GM23338 (cell line): ENCODE measurements around the gene C1QTNF1. TPM values are rescaled to one million over a fixed set of nuclear protein-coding genes. Genes with fewer than 3 reads are reported as not detected.
"Not testable (repeated sequence)": the region's sequence is repeated elsewhere in the genome, so short reads cannot be mapped to it uniquely, and the experiment has no call there.

Source experiments
- ATAC-seq: fragments of 200-7000 bp; cut with Tn5 transposase; 3 replicates; pipeline ENCODE4 v1.9.1; 2020
- DNase-seq: peaks from one replicate; pipeline ENCODE4 v3.0.0-alpha.2; 2015; ENCODE audit warnings: low spot score
- H2AFZ ChIP-seq: fragments of 200-600 bp; sonication (generic); 2 replicates; pipeline ENCODE4 v1.8.0; 2016; ENCODE audit warnings: antibody characterized with exemption, mild to moderate bottlenecking, moderate library complexity
- H3F3A ChIP-seq: fragments of 200-600 bp; sonication (generic); replicated peaks from 2 replicates; pipeline ENCODE4 v1.8.0; 2017; ENCODE audit warnings: antibody characterized with exemption, mixed run types, low read depth
- H3K27ac ChIP-seq: fragments of 200-600 bp; sonication (generic); 2 replicates; pipeline ENCODE4 v1.6.1; 2016; ENCODE audit warnings: low read depth
- H3K27me3 ChIP-seq: fragments of 200-600 bp; sonication (generic); 2 replicates; pipeline ENCODE4 v1.8.0; 2016; ENCODE audit warnings: mild to moderate bottlenecking, mixed run types, moderate library complexity; ENCODE audit not compliant: insufficient read depth
- H3K36me3 ChIP-seq: fragments of 200-600 bp; sonication (generic); 2 replicates; pipeline ENCODE4 v1.8.0; 2016; ENCODE audit warnings: mild to moderate bottlenecking; ENCODE audit not compliant: insufficient read depth
- H3K4me1 ChIP-seq: fragments of 200-600 bp; sonication (generic); 2 replicates; pipeline ENCODE4 v1.8.0; 2016; ENCODE audit warnings: mild to moderate bottlenecking, moderate library complexity; ENCODE audit not compliant: insufficient read depth
- H3K4me2 ChIP-seq: fragments of 200-600 bp; sonication (generic); 2 replicates; pipeline ENCODE4 v1.7.1; 2017; ENCODE audit warnings: mixed run types
- H3K4me3 ChIP-seq: fragments of 200-600 bp; sonication (generic); 2 replicates; pipeline ENCODE4 v1.6.1; 2016; ENCODE audit warnings: mixed run types
- H3K79me2 ChIP-seq: fragments of 200-600 bp; sonication (generic); replicated peaks from 2 replicates; pipeline ENCODE4 v1.8.0; 2017; ENCODE audit warnings: mild to moderate bottlenecking; ENCODE audit not compliant: insufficient read depth
- H3K9me2 ChIP-seq: fragments of 200-600 bp; sonication (generic); 2 replicates; pipeline ENCODE4 v1.8.0; 2017; ENCODE audit not compliant: insufficient read depth
- H4K20me1 ChIP-seq: fragments of 200-600 bp; sonication (generic); replicated peaks from 2 replicates; pipeline ENCODE4 v1.8.0; 2017; ENCODE audit warnings: mild to moderate bottlenecking; ENCODE audit not compliant: insufficient read depth
- H3K27ac Mint-ChIP-seq: 2 replicates; pipeline ENCODE4 v1.8.0; 2020; ENCODE audit warnings: inconsistent platforms, mild to moderate bottlenecking, moderate library complexity, mixed read lengths
- H3K27me3 Mint-ChIP-seq: 3 replicates; pipeline ENCODE4 v1.8.0; 2022; ENCODE audit warnings: low read depth, mild to moderate bottlenecking, moderate library complexity, mixed read lengths, inconsistent platforms; ENCODE audit not compliant: insufficient read depth, poor library complexity
- H3K36me3 Mint-ChIP-seq: 3 replicates; pipeline ENCODE4 v1.8.0; 2021; ENCODE audit warnings: low read depth, mild to moderate bottlenecking, inconsistent platforms, moderate library complexity, mixed read lengths
- H3K4me1 Mint-ChIP-seq: 3 replicates; pipeline ENCODE4 v1.8.0; 2020; ENCODE audit warnings: mild to moderate bottlenecking, inconsistent platforms, mixed read lengths
- H3K4me3 Mint-ChIP-seq: 3 replicates; pipeline ENCODE4 v1.8.0; 2021; ENCODE audit warnings: moderate library complexity, mild to moderate bottlenecking, inconsistent platforms, mixed read lengths
- H3K9me3 Mint-ChIP-seq: 3 replicates; pipeline ENCODE4 v1.8.0; 2020; ENCODE audit warnings: moderate library complexity, mild to moderate bottlenecking, inconsistent platforms, mixed read lengths
- CREB1 ChIP-seq: fragments of 250-450 bp; sonication (Bioruptor Pico); IDR thresholded peaks from 2 replicates; pipeline ENCODE4 v1.5.0; 2020; ENCODE audit warnings: low read depth, mild to moderate bottlenecking, moderate library complexity
- polyA plus RNA-seq: library from polyadenylated mRNA; unstranded; fragments of >200 nt; fragmentation: Nextera tagmentation; extraction: Ambion mirVana; gene quantifications from 2 replicates; pipeline ENCODE4 v1.2.1, GENCODE V29; 2016
- total RNA-seq: library from RNA; depleted of rRNA; stranded (reverse); fragments of >200 nt; shearing (Covaris generic); gene quantifications from 2 replicates; pipeline ENCODE4 v1.2.3, GENCODE V29; 2014
- TF ChIP-seq, protein P1 (sequence below): fragments of 250-450 bp; sonication (Bioruptor Pico); IDR thresholded peaks from 2 replicates; pipeline ENCODE4 v1.5.0; 2020; ENCODE audit warnings: mild to moderate bottlenecking, moderate library complexity
- TF ChIP-seq, protein P2 (sequence below): IDR thresholded peaks from one replicate; pipeline ENCODE4 v1.6.1; 2018; ENCODE audit warnings: antibody characterized with exemption; ENCODE audit not compliant: unreplicated experiment

C1QTNF1 gene
- total and polyA plus RNA-seq, 2 experiments from 2014 or later = 1.1 to 1.9 TPM

DNA sequence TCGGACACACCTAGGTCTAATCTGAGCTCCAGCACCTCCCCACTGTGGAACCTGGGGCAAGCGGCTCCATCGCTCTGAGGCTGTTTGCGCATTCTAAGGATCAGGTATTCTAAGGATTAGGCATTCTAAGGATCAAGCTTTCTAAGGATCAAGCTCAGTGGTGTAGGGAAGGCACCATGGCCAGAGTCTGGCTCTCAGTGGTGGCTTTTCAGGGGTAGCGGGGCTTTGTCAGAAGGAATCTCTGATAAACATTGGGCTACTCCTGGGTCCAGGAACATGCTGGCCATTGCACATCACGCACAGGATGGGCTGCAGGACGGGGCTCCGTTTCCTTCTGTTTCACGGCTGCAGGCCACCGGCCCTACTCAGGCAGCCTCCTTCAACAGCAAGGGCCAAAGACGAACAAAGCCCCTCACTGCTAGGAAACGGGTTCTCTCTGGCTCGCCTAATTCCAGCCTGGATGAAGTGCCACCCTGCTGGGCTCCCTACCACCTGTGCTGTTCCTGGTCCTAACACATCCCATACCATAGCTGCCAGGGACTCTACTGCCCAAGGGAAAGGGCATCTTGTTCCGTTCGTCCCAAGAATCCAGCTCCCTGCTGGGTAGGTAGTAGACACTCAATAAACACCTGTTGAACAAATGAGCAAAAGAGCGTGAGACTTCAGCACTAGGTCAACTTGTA is 5.5 kb downstream of the C1QTNF1 start (continued):
- TF ChIP-seq, protein P1, sequence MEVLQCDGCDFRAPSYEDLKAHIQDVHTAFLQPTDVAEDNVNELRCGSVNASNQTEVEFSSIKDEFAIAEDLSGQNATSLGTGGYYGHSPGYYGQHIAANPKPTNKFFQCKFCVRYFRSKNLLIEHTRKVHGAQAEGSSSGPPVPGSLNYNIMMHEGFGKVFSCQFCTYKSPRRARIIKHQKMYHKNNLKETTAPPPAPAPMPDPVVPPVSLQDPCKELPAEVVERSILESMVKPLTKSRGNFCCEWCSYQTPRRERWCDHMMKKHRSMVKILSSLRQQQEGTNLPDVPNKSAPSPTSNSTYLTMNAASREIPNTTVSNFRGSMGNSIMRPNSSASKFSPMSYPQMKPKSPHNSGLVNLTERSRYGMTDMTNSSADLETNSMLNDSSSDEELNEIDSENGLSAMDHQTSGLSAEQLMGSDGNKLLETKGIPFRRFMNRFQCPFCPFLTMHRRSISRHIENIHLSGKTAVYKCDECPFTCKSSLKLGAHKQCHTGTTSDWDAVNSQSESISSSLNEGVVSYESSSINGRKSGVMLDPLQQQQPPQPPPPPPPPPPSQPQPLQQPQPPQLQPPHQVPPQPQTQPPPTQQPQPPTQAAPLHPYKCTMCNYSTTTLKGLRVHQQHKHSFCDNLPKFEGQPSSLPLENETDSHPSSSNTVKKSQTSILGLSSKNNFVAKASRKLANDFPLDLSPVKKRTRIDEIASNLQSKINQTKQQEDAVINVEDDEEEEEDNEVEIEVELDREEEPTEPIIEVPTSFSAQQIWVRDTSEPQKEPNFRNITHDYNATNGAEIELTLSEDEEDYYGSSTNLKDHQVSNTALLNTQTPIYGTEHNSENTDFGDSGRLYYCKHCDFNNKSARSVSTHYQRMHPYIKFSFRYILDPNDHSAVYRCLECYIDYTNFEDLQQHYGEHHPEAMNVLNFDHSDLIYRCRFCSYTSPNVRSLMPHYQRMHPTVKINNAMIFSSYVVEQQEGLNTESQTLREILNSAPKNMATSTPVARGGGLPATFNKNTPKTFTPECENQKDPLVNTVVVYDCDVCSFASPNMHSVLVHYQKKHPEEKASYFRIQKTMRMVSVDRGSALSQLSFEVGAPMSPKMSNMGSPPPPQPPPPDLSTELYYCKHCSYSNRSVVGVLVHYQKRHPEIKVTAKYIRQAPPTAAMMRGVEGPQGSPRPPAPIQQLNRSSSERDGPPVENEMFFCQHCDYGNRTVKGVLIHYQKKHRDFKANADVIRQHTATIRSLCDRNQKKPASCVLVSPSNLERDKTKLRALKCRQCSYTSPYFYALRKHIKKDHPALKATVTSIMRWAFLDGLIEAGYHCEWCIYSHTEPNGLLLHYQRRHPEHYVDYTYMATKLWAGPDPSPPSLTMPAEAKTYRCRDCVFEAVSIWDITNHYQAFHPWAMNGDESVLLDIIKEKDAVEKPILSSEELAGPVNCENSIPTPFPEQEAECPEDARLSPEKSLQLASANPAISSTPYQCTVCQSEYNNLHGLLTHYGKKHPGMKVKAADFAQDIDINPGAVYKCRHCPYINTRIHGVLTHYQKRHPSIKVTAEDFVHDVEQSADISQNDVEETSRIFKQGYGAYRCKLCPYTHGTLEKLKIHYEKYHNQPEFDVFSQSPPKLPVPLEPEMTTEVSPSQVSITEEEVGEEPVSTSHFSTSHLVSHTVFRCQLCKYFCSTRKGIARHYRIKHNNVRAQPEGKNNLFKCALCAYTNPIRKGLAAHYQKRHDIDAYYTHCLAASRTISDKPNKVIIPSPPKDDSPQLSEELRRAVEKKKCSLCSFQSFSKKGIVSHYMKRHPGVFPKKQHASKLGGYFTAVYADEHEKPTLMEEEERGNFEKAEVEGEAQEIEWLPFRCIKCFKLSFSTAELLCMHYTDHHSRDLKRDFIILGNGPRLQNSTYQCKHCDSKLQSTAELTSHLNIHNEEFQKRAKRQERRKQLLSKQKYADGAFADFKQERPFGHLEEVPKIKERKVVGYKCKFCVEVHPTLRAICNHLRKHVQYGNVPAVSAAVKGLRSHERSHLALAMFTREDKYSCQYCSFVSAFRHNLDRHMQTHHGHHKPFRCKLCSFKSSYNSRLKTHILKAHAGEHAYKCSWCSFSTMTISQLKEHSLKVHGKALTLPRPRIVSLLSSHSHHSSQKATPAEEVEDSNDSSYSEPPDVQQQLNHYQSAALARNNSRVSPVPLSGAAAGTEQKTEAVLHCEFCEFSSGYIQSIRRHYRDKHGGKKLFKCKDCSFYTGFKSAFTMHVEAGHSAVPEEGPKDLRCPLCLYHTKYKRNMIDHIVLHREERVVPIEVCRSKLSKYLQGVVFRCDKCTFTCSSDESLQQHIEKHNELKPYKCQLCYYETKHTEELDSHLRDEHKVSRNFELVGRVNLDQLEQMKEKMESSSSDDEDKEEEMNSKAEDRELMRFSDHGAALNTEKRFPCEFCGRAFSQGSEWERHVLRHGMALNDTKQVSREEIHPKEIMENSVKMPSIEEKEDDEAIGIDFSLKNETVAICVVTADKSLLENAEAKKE = no peak
- TF ChIP-seq CREB1 (CRISPR knock-in tag) = no peak
- TF ChIP-seq, protein P2, sequence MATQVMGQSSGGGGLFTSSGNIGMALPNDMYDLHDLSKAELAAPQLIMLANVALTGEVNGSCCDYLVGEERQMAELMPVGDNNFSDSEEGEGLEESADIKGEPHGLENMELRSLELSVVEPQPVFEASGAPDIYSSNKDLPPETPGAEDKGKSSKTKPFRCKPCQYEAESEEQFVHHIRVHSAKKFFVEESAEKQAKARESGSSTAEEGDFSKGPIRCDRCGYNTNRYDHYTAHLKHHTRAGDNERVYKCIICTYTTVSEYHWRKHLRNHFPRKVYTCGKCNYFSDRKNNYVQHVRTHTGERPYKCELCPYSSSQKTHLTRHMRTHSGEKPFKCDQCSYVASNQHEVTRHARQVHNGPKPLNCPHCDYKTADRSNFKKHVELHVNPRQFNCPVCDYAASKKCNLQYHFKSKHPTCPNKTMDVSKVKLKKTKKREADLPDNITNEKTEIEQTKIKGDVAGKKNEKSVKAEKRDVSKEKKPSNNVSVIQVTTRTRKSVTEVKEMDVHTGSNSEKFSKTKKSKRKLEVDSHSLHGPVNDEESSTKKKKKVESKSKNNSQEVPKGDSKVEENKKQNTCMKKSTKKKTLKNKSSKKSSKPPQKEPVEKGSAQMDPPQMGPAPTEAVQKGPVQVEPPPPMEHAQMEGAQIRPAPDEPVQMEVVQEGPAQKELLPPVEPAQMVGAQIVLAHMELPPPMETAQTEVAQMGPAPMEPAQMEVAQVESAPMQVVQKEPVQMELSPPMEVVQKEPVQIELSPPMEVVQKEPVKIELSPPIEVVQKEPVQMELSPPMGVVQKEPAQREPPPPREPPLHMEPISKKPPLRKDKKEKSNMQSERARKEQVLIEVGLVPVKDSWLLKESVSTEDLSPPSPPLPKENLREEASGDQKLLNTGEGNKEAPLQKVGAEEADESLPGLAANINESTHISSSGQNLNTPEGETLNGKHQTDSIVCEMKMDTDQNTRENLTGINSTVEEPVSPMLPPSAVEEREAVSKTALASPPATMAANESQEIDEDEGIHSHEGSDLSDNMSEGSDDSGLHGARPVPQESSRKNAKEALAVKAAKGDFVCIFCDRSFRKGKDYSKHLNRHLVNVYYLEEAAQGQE = no peak

DNA sequence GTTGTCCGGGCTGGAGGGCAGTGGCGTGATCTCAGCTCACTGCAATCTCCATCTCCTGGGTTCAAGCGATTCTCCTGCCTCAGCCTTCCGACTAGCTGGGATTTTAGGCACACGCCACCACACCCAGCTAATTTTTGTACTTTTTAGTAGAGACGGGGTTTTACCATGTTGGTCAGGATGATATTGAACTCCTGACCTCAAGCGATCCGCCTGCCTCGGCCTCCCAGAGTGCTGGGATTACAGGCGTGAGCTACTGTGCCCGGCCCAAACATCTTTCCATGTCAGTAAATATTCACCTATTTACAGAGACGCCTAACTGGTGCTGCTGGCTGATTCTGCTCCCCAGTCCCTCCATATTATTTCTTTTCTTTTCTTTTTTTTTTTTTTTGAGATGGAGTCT is 6.7 kb downstream of the C1QTNF1 start:
- peaks cover 30% of the 10 kb centered on the region for H3K27me3 Mint-ChIP-seq
- H4K20me1 ChIP-seq, H3K27ac Mint-ChIP-seq, H3K4me1 Mint-ChIP-seq, H2AFZ ChIP-seq, H3K36me3 ChIP-seq, H3K9me3 Mint-ChIP-seq, ATAC-seq, H3K27me3 ChIP-seq, H3K4me2 ChIP-seq, DNase-seq, H3K36me3 Mint-ChIP-seq, H3K79me2 ChIP-seq, H3K4me1 ChIP-seq, H3K4me3 ChIP-seq, H3K4me3 Mint-ChIP-seq, H3K9me2 ChIP-seq, H3F3A ChIP-seq, H3K27ac ChIP-seq: not testable (repeated sequence)
